NOMO-1 (cell line): ENCODE measurements around the gene BRD4.
A peak's percentile ranks its signal among the peaks of the same experiment; 100 is the strongest.
"Not testable (repeated sequence)": the region's sequence is repeated elsewhere in the genome, so short reads cannot be mapped to it uniquely, and the experiment has no call there.

ENCODE experiments used
- DNase-seq, 2 experiments: peaks; one replicate each; lab custom pipeline; 2025; ENCODE audit not compliant: unreplicated experiment in 2 of 2; lab: John Stamatoyannopoulos, UW

BRD4 gene

GRCh38 chr19:15363048-15363447 lies 30.7 kb upstream of the BRD4 start:
- not testable (repeated sequence) for DNase-seq

GRCh38 chr19:15360015-15360414 lies 27.7 kb upstream of the BRD4 start:
- DNase-seq, result not testable (repeated sequence)

- no peak for DNase-seq
Measured at GRCh38 chr19:15358918-15359317, 26.6 kb upstream of the BRD4 start.

- no peak for DNase-seq
Measured at GRCh38 chr19:15357906-15358305, 25.6 kb upstream of the BRD4 start.

GRCh38 chr19:15354566-15355296 lies 22.4 kb upstream of the BRD4 start:
- no peak for DNase-seq

- DNase-seq, result no peak
Measured at GRCh38 chr19:15353908-15354307, 21.6 kb upstream of the BRD4 start.

- not testable (repeated sequence) for DNase-seq
Measured at GRCh38 chr19:15352535-15352934, 20.2 kb upstream of the BRD4 start.

GRCh38 chr19:15341328-15341727 lies 9.0 kb upstream of the BRD4 start:
- not testable (repeated sequence) for DNase-seq

GRCh38 chr19:15340086-15340485 lies 7.7 kb upstream of the BRD4 start:
- DNase-seq, result no peak

GRCh38 chr19:15337202-15337601 lies 4.9 kb upstream of the BRD4 start:
- DNase-seq, result no peak

- not testable (repeated sequence) for DNase-seq
Measured at GRCh38 chr19:15335992-15336391, 3.7 kb upstream of the BRD4 start.

- peak; percentile 47 to 48 for DNase-seq
Measured at GRCh38 chr19:15331419-15332310, 674 bp downstream of the BRD4 start.

GRCh38 chr19:15330801-15331418 lies 1.4 kb downstream of the BRD4 start:
- DNase-seq, result peak in 1 of 2 experiments; percentile 7

GRCh38 chr19:15328312-15328711 lies 4.0 kb downstream of the BRD4 start:
- DNase-seq, result no peak

GRCh38 chr19:15324791-15325519 lies 7.4 kb downstream of the BRD4 start:
- no peak for DNase-seq

GRCh38 chr19:15323496-15324235 lies 8.7 kb downstream of the BRD4 start:
- peak in 1 of 2 experiments; percentile 29 for DNase-seq

GRCh38 chr19:15321739-15322138 lies 10.6 kb downstream of the BRD4 start:
- no peak for DNase-seq

GRCh38 chr19:15320116-15320515 lies 12.2 kb downstream of the BRD4 start:
- no peak for DNase-seq

- no peak for DNase-seq
Measured at GRCh38 chr19:15318241-15318691, 14.1 kb downstream of the BRD4 start.
